HG02973 (cell line): Measurements from ENCODE around the gene LYPD3.

Experiments used
- ATAC-seq: cut with Tn5 transposase; IDR thresholded peaks from one replicate; pipeline ENCODE4 v1.9.1; 2021; ENCODE audit warnings: moderate library complexity; ENCODE audit not compliant: unreplicated experiment

The LYPD3 gene

DNA sequence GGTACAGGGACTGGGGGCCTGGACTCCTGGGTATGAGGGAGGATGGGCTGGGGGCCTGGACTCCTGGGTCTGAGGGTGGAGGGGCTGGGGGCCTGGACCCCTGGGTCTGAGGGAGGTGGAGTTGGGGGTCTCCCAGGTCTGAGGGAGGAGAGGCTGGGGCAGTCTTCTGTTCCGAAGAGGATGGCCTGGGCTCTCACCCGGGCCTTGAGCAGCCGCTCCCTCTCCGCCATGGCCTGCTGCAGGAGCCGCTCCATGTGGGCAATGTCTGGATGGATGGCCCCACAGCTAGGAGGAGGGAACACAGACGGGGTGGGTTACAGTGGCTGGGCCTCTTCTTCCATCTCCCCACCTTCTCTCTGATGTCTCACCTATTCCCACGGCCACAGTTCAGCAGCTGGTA lies 21.0 kb upstream of the LYPD3 start:
- no peak for ATAC-seq

- no peak for ATAC-seq
Measured at GRCh38 chr19:43485951-43486350, 20.5 kb upstream of the LYPD3 start.

- ATAC-seq = no peak
Measured at GRCh38 chr19:43483281-43483680, 17.9 kb upstream of the LYPD3 start.

DNA sequence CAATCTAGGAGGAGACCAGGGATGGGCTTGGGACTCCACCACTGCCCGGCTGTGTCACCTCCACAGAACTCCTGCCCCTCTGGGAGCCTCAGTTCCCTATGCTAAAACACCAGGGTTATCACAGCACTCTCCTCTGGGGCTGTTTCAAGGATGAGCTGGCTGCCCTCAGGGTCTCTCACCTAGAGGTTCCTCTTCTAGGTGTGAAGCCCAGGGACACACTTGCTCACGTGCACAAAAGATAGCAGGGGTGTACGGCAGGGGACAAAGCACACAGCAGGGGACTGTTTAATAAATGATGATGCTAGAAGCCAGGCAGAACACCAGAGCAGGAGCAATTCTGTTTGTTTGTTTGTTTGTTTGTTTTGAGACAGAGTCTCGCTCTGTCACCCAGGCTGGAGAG lies 16.8 kb upstream of the LYPD3 start:
- no peak for ATAC-seq

DNA sequence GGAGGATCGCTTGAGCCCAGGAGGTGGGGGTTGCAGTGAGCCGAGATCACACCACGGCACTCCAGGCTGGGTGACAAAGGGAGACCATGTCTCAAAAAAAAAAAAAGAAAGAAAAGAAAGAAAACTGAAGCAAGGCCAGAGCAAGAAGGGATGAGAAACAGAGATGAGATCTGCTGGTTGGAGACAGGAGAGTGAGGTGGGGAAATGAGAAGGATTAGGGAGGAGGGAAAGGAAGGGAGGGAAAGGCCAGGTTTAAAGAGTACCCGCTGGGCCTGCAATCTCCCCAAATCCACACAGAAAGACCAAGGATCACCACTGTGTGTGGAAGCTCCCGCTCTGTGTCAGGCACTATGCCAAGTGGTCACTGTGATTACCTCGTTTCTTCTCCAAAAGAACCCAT lies 16.3 kb upstream of the LYPD3 start:
- no peak for ATAC-seq

GRCh38 chr19:43480574-43480973 lies 15.2 kb upstream of the LYPD3 start:
- ATAC-seq = no peak

DNA sequence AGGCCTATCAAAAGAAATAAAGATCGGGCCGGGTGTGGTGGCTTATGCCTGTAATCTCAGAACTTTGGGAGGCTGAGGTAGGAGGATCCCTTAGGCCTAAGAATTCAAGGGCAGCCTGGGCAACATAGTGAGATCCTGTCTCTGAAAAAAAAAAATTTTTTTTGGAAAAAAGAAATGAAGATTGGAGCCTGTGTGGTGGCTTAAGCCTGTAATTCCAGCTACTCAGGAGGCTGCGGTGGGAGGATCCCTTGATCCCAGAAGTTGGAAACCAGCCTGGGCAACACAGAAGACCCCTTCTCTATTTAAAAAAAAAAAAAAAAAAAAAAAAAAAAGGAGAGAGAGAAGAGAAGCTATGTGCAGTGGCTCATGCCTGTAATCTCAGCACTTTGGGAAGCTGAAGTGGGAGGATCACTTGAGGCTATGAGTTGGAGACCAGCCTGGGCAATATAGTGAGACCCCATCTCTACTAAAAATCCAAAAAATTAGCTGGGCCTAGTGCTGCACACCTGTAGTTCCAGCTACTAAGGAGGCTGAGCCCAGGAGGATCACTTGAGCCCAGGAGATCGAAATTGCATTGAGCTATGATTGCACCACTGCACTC lies 14.7 kb upstream of the LYPD3 start:
- ATAC-seq = no peak

DNA sequence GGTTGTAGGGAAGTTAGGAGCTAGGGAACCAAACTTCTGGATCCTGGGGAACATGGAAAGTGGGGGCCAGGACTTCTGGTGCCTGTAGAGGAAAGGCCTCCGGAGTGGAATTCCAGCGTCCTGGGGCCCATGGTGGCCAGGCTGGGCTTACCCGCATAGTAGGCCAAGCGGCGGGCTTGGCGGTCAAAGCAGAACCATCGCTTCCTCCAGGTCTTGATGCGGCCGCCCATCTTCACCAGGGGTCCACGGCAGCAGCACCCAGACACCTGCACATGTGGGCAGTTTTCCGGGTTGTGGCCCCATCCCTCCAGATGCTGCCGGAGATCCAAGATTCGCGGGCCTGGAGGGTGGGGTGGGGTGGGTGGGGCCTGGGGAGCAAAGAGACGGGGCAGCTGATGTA lies 13.8 kb upstream of the LYPD3 start:
- ATAC-seq = no peak

- no peak for ATAC-seq
Measured at GRCh38 chr19:43478323-43478722, 12.9 kb upstream of the LYPD3 start.

- no peak for ATAC-seq
Measured at GRCh38 chr19:43476606-43477005, 11.2 kb upstream of the LYPD3 start.

- peak; percentile 82 for ATAC-seq
Measured at GRCh38 chr19:43474986-43475705, 9.7 kb upstream of the LYPD3 start.

GRCh38 chr19:43474487-43474886 lies 9.1 kb upstream of the LYPD3 start:
- no peak for ATAC-seq

- no peak for ATAC-seq
Measured at GRCh38 chr19:43471091-43471490, 5.7 kb upstream of the LYPD3 start.

DNA sequence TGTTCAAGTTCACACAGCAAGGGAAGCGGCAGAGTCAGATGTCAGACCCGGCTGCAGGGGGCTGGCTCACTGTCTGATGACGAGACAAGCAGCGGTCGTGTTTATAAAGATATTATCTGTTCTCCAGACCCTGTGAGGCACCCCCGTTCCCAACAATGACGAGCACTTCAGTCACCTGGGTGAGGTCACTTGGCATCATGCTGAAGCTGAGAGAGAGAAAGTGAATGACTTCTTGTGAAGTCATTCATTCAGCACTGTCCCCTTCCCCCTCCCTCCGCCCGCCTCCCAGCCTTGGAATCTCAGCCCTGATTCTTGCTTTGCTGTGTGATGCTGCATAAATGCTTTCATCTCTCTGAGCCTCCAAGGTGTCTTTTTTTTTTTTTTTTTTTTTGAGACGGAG lies 4.9 kb upstream of the LYPD3 start:
- ATAC-seq = no peak

DNA sequence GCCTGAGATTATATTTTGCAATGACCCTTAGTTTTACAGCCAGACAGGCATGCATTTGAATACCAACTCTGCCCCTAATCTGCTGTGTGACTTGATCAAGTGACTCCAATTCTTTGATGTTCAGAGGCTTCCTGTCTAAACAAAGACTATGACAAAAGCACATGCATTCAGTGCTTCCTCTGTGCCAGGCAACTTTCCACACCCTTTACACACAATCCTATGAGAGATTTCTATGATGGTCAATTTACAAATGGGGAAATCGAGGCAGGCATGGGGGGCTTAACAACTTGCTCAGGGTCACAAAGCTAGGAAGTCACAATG lies 3.7 kb upstream of the LYPD3 start:
- no peak for ATAC-seq

DNA sequence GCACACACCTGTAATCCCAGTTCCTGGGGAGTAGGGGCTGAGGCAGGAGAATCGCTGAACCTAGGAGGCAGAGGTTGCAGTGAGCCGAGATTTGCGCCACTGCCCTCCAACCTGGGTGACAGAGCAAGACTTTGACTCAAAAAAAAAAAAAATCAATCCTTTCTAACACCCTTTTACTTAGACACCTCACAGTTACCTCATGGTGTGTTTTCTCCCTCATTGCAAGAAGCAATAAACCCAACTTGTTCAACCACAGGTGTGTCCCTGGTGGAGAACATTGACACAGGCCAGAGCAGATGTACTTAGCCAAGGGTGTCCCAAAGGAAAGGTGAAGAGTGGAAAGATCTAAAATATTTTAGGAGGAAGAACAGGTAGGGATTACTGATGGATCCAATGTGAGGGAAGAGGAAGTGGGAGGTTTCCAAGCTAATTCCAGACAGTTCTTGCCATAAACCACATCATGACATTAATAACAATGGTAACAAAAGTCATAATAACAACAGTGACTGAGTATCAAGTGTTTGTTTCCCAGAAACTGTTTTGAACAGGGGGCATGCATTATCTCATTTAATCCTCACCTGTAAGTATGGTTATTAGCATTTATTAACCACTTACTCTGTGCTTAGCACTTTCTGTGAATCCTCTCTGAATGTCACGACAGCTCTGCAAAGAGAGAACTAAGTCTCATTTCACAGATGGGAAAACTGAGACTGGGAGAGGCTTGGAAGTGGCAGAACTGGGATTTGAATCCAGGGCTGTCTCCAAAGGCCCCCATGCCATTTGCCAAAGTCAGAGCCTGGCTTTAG lies 3.1 kb upstream of the LYPD3 start:
- ATAC-seq = no peak

GRCh38 chr19:43467730-43468129 lies 2.3 kb upstream of the LYPD3 start:
- no peak for ATAC-seq

- no peak for ATAC-seq
Measured at GRCh38 chr19:43467276-43467675, 1.9 kb upstream of the LYPD3 start.

- no peak for ATAC-seq
Measured at GRCh38 chr19:43466793-43467192, 1.4 kb upstream of the LYPD3 start.

DNA sequence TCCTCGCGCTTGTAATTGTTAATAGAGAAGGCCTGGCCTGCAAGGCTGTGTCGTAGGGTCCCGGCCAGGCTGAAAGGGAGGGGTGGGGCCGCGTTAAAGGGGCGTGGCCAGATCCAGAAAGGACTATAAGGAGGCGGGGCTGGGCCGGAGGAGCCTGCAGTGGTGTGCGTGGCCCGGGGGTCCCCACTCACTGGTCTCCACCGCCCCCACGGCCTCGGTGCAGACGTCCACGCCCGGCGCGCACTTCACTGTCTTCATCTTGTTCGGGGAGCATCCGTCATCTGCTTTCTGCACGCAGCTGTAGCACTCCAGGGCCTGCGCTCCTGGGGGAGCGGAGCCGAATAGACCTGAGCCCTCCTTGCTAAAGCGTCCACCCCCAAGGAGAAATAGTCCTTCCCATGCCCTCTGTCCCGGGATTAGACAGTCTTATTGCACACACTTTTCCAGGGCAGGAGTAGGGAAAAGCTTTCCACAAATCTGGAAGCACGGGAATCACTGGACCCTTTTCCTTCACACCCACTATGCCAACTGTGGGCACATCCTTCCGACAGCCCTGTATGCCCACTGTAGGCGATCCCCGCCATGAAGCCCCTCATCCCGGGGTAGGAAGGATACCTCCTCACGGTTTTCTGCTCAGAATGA lies 1.2 kb downstream of the LYPD3 start:
- ATAC-seq = peak; percentile 34

GRCh38 chr19:43463381-43464133 lies 1.9 kb downstream of the LYPD3 start:
- ATAC-seq = peak; percentile 74
